ENCODE measurements around the gene TMPRSS12. TPM values are rescaled to one million over a fixed set of nuclear protein-coding genes. Genes with fewer than 3 reads are reported as not detected.
"Not testable (repeated sequence)": the region's sequence is repeated elsewhere in the genome, so short reads cannot be mapped to it uniquely, and the experiment has no call there.

TMPRSS12 gene
- total RNA-seq, 2 experiments from 2014 or later, result not detected

GRCh38 chr12:50930477-50930876 is 87.8 kb downstream of the TMPRSS12 start:
- CTCF ChIA-PET, H3K27ac Mint-ChIP-seq, H3K27me3 Mint-ChIP-seq, H3K9me3 Mint-ChIP-seq, H3K36me3 Mint-ChIP-seq, H3K4me3 Mint-ChIP-seq: not testable (repeated sequence)
- H3K4me1 Mint-ChIP-seq (ENCODE audit: low read depth), result peaks cover 11% of the 10 kb centered on the region
- POLR2A ChIA-PET, result interaction anchor here (1.3 kb wide), 1 partner anchor 49 kb away, joined by 3 read pairs; no protein-coding TSS in a partner anchor
- peak; percentile 43 for DNase-seq
- intact Hi-C loops (cut with micrococcal nuclease), result loop anchor here (5.0 kb wide), 1 partner anchor 97 kb away; the partner anchor contains the start of gene SLC11A2

GRCh38 chr12:50932787-50933280 is 90.1 kb downstream of the TMPRSS12 start:
- POLR2A ChIA-PET, result no interaction called here
- no peak overlapping the region for H3K27ac Mint-ChIP-seq
- H3K4me1 Mint-ChIP-seq (ENCODE audit: low read depth), result peaks cover 11% of the 10 kb centered on the region
- peaks cover 1% of the 10 kb centered on the region for H3K36me3 Mint-ChIP-seq
- no peak overlapping the region for H3K4me3 Mint-ChIP-seq
- CTCF ChIA-PET, result no interaction called here
- no peak for DNase-seq
- intact Hi-C loops (cut with micrococcal nuclease), result loop anchor here (5.0 kb wide), 1 partner anchor 94 kb away; the partner anchor contains the start of gene SLC11A2
- no peaks in the 10 kb centered on the region for H3K27me3 Mint-ChIP-seq
- H3K9me3 Mint-ChIP-seq, result no peaks in the 10 kb centered on the region

- Mint-ChIP-seq H3K36me3 (peaks cover 4% of the 10 kb centered on the region), H3K4me3 (no peak overlapping the region), H3K9me3 (peaks cover 2% of the 10 kb centered on the region), H3K4me1 (ENCODE audit: low read depth) (peaks cover 11% of the 10 kb centered on the region), H3K27me3 (no peaks in the 10 kb centered on the region), H3K27ac (no peak overlapping the region)
- ChIA-PET POLR2A (no interaction called here), CTCF (no interaction called here)
- intact Hi-C loops (cut with micrococcal nuclease), result loop anchor here (5.0 kb wide), 1 partner anchor 94 kb away; the partner anchor contains the start of gene SLC11A2
- peak; percentile 10 for DNase-seq
These were observed 90.9 kb downstream of the TMPRSS12 start for GRCh38 chr12:50933459-50934124.

- POLR2A ChIA-PET, result no interaction called here
- no peak overlapping the region for H3K4me3 Mint-ChIP-seq
- intact Hi-C loops (cut with micrococcal nuclease), result loop anchor here (5.0 kb wide), 1 partner anchor 93 kb away; the partner anchor contains the start of gene SLC11A2
- CTCF ChIA-PET, result no interaction called here
- peaks cover 6% of the 10 kb centered on the region for H3K36me3 Mint-ChIP-seq
- peaks cover 7% of the 10 kb centered on the region for H3K9me3 Mint-ChIP-seq
- H3K4me1 Mint-ChIP-seq (ENCODE audit: low read depth), result peaks cover 11% of the 10 kb centered on the region
- H3K27me3 Mint-ChIP-seq, result no peaks in the 10 kb centered on the region
- H3K27ac Mint-ChIP-seq, result no peak overlapping the region
- DNase-seq, result no peak
These were observed 91.7 kb downstream of the TMPRSS12 start for GRCh38 chr12:50934371-50934851.

GRCh38 chr12:50934981-50935807 is 92.5 kb downstream of the TMPRSS12 start:
- Mint-ChIP-seq H3K9me3 (peaks cover 7% of the 10 kb centered on the region), H3K4me3 (no peak overlapping the region), H3K27me3 (no peaks in the 10 kb centered on the region), H3K4me1 (ENCODE audit: low read depth) (peaks cover 11% of the 10 kb centered on the region), H3K36me3 (peaks cover 6% of the 10 kb centered on the region), H3K27ac (no peak overlapping the region)
- ChIA-PET POLR2A (no interaction called here), CTCF (no interaction called here)
- no peak for DNase-seq
- intact Hi-C loops (cut with micrococcal nuclease), result loop anchor here (5.0 kb wide), 1 partner anchor 92 kb away; the partner anchor contains the start of gene SLC11A2

GRCh38 chr12:50936821-50937530 is 94.2 kb downstream of the TMPRSS12 start:
- Mint-ChIP-seq H3K36me3 (peaks cover 6% of the 10 kb centered on the region), H3K9me3 (peaks cover 7% of the 10 kb centered on the region), H3K4me1 (ENCODE audit: low read depth) (peaks cover 11% of the 10 kb centered on the region), H3K4me3 (no peak overlapping the region), H3K27me3 (no peaks in the 10 kb centered on the region), H3K27ac (no peak overlapping the region)
- intact Hi-C loops (cut with micrococcal nuclease), result no loop called here
- ChIA-PET CTCF (no interaction called here), POLR2A (no interaction called here)
- DNase-seq, result no peak

Other genes with a start within 250 kb of the TMPRSS12 start
- gene ATF1, start 78.8 kb upstream of the TMPRSS12 start, total RNA-seq, result 10 to 100 TPM; 50.1 to 50.5 TPM
- not detected for gene HIGD1C, start 109.6 kb downstream of the TMPRSS12 start, total RNA-seq
- 10 to 100 TPM; 41.4 to 41.6 TPM for gene SLC11A2, start 183.5 kb downstream of the TMPRSS12 start, total RNA-seq
- gene LETMD1, start 205.4 kb downstream of the TMPRSS12 start, total RNA-seq, result 10 to 100 TPM; 79.8 to 84.0 TPM
- gene CSRNP2, start 240.7 kb downstream of the TMPRSS12 start, total RNA-seq, result 10 to 100 TPM; 19.2 to 20.2 TPM

Measured in activated CD4-positive, alpha-beta memory T cell treated with anti-CD3 and anti-CD28 coated beads for 36 hours (primary cell).